Measurements from ENCODE around the gene SRGAP3.

Gene SRGAP3

DNA sequence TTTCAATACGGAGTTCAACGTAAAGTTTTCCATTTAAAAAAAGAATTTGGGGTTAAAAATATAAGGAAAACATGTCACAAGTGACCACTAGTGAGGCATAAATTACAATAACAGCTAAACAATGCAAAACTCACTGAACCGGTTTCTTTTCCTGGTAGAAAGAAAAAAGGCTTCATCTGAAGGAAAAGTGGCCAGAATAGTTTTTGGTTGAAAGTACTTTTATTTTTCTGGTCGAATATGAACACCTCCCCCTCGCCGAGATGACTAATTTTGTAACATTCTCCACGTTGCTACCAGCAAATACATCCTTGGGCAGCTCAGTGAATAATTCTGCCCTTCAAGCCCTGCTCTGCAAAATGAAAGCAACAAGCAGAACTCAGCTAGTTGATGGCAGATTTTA lies 3.9 kb upstream of the SRGAP3 start:
- no peak for DNase-seq (ENCODE audit: low spot score)

DNA sequence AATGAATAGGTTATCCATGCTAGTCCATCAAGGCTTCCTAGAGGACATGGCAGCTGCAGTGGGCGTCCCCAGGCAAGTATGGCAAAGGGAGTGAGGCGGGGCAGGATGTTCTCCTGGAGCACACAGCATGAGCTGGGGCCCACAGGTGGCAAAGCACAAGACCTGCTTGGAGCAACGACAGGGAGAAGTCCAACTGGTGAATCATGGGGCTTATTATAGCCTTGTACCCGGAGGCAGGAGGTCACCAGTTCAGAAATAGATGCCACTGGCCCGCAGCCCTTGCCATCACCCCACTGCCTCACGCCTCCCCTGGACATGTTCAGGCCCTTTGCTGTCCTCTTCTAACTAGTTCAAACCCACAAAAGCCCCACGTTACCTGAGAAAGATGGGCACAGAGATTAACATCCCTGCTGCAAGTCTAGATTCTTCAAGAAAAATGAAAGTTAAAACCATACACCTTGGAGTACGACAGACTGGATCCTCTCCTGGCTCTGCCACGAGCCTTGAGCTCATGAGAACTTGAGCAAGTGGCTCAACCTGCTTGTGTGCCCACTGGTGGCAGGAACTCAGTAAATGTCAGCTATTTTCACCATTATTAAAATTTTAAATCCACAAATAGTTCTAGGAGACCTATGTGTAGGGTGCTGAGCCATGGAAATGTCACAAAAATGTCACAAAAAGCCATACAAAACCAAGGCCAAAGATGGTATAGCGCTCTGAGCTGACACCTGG lies 1.8 kb upstream of the SRGAP3 start:
- no peak for DNase-seq (ENCODE audit: low spot score)

- DNase-seq (ENCODE audit: low spot score), result no peak
Observed at GRCh38 chr3:9250236-9250635, 790 bp upstream of the SRGAP3 start.

DNA sequence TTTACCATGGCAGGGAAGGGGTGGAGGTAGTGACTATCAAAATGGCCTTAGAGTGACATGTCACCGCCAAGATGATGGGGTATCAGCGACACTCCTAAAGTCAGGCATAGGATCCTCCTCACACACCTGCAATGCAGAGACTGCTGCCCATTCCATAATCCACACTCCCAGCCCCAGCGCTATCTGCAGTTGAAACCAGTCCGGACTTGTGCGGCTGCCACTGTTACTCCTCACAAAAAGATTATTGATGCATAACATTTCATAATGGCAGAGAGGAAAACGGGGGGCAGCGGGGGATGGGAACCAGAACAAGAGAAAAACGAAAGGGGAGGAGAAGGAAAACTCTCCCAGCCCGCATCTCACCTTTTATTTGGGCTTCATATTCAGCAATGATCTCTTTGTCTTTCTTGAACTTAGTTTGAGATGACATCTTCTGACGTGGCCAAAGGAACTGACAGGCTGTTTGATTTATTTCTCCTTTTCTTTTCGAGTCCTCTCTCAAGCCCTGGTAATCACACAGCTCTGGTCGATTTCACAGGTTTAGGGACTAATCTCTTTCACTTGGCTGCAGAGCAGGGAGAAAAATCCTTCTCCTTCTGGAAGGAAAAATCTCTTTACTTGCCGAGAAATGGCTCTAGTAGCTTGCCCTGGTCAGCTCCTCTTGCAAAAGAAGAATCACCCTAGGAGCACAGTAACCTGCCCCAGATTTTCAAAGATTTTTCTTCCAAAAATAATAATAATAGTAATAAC lies 749 bp downstream of the SRGAP3 start:
- no peak for DNase-seq (ENCODE audit: low spot score)

DNA sequence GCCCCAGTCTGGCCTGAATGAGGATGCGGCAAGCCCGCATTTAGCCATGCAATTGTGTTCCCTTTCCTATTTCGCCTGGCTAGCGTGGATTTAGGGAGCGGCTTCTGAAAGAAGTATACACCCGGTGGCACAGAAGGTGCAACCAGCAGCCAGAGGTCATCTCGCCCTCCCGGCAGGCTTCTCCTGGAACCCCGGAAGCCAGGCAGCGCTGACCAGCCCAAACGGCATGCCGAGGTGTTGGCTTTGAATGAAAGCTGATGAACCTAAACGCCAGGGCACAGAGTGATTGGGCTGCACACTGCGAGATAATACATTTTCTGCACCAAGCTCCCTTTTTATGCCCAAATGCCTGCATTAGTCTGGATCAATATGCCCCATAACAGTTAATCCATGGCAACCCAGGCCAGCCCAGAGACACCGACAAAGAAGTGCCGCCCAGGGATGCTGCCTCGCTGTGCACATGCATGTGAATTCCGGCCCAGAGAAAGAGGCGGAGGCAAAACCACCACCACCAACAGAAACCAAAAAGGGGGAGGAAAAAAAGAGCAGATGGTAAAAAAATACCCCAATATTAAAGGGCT lies 1.4 kb downstream of the SRGAP3 start:
- DNase-seq (ENCODE audit: low spot score), result no peak

DNA sequence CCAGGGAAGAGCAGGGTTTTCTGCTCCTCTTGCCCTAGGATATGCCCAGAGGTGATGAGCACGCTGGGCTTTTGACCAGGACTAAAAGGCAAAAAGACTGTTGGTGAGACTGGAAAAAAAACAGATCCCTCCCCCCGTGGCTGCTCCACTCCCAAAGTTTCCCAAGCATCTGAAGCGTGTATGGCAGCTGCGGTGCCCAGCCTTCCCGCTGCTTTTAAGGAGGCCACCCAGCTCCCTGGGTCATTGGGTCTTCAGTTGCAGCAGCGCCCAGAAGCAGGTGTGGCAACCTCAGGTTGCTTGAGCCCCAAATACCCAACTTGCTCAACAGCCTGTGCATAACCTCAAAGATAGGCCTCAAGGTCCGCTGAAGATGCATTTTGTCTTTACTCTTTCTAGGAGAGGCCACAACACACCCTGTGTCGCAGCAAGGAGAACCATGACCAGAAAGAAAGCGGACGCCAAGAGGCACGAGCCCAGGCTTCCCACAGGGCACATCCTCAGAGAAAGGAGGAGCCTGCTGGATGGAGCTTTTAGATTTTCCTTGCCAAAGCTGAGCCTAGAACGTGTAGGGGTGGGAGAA lies 2.0 kb downstream of the SRGAP3 start:
- DNase-seq (ENCODE audit: low spot score), result no peak

- no peak for DNase-seq (ENCODE audit: low spot score)
Observed at GRCh38 chr3:9246189-9246588, 3.3 kb downstream of the SRGAP3 start.

DNA sequence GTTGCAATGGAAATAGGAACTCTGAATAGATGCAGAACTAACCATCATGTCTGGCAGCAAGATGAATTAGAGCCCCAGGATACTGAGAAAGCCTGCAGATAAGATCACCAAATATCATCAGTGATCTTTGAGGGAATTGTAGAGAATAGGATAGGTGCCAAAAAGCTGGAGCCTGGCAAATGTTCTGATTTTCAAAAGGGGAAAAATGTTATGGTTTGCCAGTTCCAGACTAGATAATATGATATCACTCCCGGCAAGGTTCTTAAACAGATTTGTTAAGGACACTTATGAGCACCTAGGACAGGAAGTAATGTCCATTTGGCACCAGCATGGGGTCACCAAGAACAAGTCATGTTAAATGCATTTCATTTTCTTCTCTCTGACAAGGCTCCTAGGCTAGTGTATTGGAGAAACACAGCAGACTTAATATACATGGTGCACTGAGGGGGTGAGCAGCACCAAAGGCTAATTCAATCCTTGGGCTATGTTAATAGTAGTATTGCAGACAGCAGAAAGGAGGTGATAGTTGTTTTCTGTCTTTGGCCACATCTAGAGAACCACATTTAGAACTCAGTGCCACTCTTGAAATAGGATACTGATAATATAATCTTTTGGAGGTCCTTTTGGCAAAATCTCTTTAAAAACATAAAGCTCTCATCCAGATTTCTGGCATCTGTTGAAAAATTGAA lies 4.8 kb downstream of the SRGAP3 start:
- no peak for DNase-seq (ENCODE audit: low spot score)

- DNase-seq (ENCODE audit: low spot score), result no peak
Observed at GRCh38 chr3:9241956-9242355, 7.5 kb downstream of the SRGAP3 start.

- no peak for DNase-seq (ENCODE audit: low spot score)
Observed at GRCh38 chr3:9239680-9240079, 9.8 kb downstream of the SRGAP3 start.

GRCh38 chr3:9238721-9239295 lies 10.6 kb downstream of the SRGAP3 start:
- no peak for DNase-seq (ENCODE audit: low spot score)

GRCh38 chr3:9238276-9238675 lies 11.2 kb downstream of the SRGAP3 start:
- DNase-seq (ENCODE audit: low spot score), result no peak

DNA sequence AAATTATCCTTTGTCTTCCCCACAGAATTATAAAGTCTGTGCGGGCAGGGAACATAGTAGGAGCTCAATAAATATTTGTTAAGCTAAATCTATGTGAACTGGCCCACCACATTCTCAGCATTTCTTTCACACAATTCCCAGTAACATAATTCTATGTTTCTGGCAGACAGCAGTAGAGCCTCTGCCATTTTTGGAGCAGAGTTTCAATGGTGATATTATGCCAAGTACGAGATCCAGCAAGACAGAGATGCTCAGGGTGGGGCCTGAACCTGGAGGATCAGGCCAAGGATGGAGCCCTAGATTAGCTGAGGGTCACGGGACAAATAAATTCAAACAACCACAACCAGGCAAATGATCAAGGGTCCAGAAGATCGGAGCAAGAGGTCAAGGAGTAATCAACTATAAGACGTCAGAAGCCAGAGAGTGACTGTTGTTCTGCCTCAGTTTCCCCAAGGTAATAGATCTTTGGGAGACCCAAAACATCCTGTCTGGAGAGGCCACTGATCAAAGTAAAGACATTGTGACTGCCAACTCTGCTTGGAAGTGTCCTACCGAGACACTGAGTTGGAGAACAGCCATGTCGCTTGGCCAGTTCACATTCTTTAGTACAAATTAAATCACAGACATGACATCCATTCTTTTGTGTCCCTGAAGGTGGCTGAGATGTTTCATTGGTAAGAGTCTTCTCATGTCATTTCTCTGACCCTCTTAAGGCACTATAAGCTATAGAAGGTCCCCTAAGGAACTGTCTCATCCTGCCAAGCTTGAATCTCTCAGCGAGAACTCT lies 15.4 kb downstream of the SRGAP3 start:
- no peak for DNase-seq (ENCODE audit: low spot score)

DNA sequence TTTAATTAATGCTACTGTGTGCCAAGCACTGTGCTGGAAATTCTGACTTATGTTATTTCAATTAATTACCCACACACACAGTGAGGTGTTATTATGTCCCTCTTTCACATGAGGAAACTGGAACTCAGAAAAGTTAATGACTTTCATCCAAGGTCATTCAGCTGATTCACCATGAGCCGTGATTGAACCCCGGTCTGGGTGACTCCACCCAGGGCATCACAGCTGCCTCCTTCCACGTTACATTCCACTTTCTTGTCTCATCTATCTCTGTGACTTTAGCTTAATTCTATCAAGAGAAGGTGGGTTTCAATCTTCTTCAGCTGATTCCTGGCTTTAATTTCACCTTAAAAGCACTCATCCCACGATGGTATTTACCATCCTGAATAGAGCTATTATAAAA lies 16.3 kb downstream of the SRGAP3 start:
- no peak for DNase-seq (ENCODE audit: low spot score)

DNA sequence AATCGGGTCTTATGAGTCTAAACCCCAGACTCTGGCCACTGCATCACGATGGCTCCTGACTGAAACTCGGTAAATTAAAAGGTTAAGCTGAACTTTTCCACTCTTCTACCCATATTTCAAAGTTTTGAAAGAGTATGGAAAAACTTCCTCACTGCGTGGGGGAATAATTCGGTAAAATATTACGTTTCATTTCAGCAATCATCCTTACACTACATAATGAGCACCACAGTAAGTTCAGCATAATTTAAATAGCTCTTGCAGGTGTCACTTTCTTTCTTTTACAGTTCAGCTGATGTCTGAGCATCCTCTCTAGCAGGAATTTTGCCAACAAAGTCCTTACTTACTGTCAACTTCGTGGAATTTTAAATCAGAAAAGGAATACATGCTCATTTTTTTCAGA lies 17.5 kb downstream of the SRGAP3 start:
- no peak for DNase-seq (ENCODE audit: low spot score)

DNA sequence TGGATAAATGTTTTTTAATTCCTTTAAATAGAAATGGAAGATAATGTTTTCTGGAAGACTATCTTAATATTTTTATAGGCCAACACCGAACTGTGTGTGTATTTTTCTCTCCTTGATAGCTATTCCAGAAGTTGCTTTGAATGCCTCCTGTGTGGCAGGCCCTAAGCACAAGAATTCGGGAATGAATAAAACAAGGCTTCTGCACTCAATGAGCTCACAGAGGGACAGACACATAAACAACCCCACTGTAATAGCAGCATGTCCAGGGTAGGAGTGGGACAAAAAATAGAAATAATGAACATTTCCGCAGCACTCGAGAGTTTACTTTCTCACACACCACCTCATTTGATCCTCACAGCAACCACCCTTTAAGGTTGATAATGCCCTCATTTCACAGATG lies 18.0 kb downstream of the SRGAP3 start:
- no peak for DNase-seq (ENCODE audit: low spot score)

DNA sequence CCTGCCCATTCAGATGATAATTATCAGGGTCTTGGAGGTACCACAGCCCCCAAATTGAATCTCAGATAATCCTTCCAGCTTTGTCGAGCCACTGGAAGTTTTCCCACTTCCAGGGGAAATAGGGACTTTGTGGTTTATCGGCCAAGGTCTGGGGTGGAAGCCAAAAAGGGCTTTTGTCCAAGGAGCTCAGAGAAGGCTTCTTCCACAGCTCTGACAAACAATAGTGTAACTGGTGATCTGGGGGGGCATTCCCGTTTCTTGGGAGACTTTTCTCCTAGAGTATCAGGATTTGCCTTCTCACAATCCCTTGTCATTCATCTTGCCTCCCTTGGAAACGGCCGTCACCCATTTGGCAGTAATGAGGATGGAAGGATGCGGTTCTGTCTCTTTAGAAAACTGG lies 18.4 kb downstream of the SRGAP3 start:
- DNase-seq (ENCODE audit: low spot score), result no peak

- no peak for DNase-seq (ENCODE audit: low spot score)
Observed at GRCh38 chr3:9230596-9230995, 18.9 kb downstream of the SRGAP3 start.

GRCh38 chr3:9229879-9230278 lies 19.6 kb downstream of the SRGAP3 start:
- no peak for DNase-seq (ENCODE audit: low spot score)

DNA sequence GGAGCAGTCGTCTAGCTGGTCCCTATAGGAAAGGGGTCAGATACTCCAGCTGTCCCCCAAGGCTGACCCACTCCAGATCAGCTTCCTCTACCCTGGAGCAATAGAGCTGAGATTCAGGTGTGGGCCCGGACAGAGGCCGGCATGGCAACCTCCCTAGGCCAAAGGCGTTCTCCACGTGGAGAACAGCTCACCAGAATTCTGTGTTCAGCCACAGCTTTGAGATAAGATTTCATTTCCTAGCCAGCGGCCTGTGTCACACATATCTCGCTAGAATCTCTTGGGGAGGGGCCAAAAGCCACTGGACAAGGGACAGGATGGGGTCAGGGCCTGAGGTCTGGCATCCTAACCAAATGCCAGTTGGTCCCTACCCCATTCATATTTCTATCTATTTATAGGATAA lies 20.1 kb downstream of the SRGAP3 start:
- DNase-seq (ENCODE audit: low spot score), result no peak

DNA sequence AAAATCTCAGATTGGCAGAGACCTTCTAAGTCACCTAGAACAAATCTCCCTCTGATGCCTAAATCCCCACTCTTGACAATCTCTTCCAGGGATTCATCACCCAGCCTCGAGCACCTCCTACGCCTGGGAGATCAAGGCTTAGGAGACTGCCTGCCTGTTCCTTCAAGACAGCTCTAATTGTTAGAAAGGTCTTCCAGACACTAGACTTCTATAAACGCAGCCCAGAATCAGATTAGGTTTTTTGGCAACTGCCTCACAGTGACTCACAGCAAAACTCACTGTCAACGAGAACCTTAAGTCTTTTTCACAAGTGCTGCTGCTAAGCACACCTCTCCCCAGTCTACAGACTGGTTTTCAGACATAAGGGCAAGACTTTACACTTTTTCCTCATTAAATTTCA lies 23.1 kb downstream of the SRGAP3 start:
- no peak for DNase-seq (ENCODE audit: low spot score)

Measured in hepatic stellate cell (primary cell).